HEK293 (cell line): Measurements from ENCODE around the gene SRPX.

Experiments used
- CTCF ChIA-PET: fragments of 350-600 bp; formaldehyde crosslinking; extraction: SDS; loops from one replicate; lab custom pipeline; 2021; ENCODE audit warnings: antibody characterized with exemption; lab: Yijun Ruan, JAX
- POLR2A ChIA-PET: fragments of 300-600 bp; formaldehyde crosslinking; extraction: SDS; loops from one replicate; lab custom pipeline; 2020; ENCODE audit warnings: antibody characterized with exemption, inconsistent platforms; lab: Yijun Ruan, JAX
- H3K27ac ChIP-seq: fragments of 200-500 bp; sonication (Bioruptor generic); 2 replicates; pipeline ENCODE4 v1.5.1; 2014; ENCODE audit warnings: low read depth, low read length, control low read depth, inconsistent platforms; ENCODE audit errors: extremely low read depth
- H3K36me3 ChIP-seq, 2 experiments: fragments of 200-500 bp in 1 of 2; sonication (Bioruptor generic) in 1 of 2; 1 replicate in 1 of 2; 2 replicates in 1 of 2; pipeline ENCODE4 v1.5.1; 2014 to 2017; ENCODE audit warnings: inconsistent platforms in 2 of 2, low read length in 2 of 2; ENCODE audit not compliant: control insufficient read depth in 2 of 2, insufficient read depth in 1 of 2
- H3K4me1 ChIP-seq: fragments of 200-500 bp; sonication (Bioruptor generic); 2 replicates; pipeline ENCODE4 v1.5.1; 2014; ENCODE audit warnings: mild to moderate bottlenecking, low read length, inconsistent platforms; ENCODE audit not compliant: control insufficient read depth, insufficient read depth
- H3K4me3 ChIP-seq: 2 replicates; pipeline ENCODE4 v1.5.1; 2011; ENCODE audit warnings: low read depth, mild to moderate bottlenecking, control low read depth, low read length, moderate library complexity
- H3K9me3 ChIP-seq: fragments of 200-500 bp; sonication (Bioruptor generic); 2 replicates; pipeline ENCODE4 v1.5.1; 2014; ENCODE audit warnings: low read depth, low read length, inconsistent platforms; ENCODE audit not compliant: control insufficient read depth, insufficient read depth
- ZBTB8A ChIP-seq: fragments of 450-650 bp; formaldehyde crosslinking; IDR thresholded peaks from 2 replicates; pipeline ENCODE4 v1.5.1; 2016; ENCODE audit warnings: missing biosample characterization, missing genetic modification characterization
- ZNF133 ChIP-seq: fragments of 450-650 bp; formaldehyde crosslinking; IDR thresholded peaks from 2 replicates; pipeline ENCODE4 v1.5.1; 2016; ENCODE audit warnings: missing biosample characterization, missing genetic modification characterization
- ZNF146 ChIP-seq: fragments of 450-650 bp; formaldehyde crosslinking; IDR thresholded peaks from 2 replicates; pipeline ENCODE4 v1.5.1; 2016; ENCODE audit warnings: missing biosample characterization, missing genetic modification characterization
- ZNF155 ChIP-seq: fragments of 450-650 bp; formaldehyde crosslinking; IDR thresholded peaks from 2 replicates; pipeline ENCODE4 v1.5.1; 2016; ENCODE audit warnings: missing biosample characterization, missing genetic modification characterization
- ZNF157 ChIP-seq: fragments of 450-650 bp; formaldehyde crosslinking; IDR thresholded peaks from 2 replicates; pipeline ENCODE4 v1.5.1; 2016; ENCODE audit warnings: missing biosample characterization, missing genetic modification characterization
- ZNF202 ChIP-seq: fragments of 450-650 bp; formaldehyde crosslinking; IDR thresholded peaks from 2 replicates; pipeline ENCODE4 v1.5.1; 2016; ENCODE audit warnings: missing biosample characterization, missing genetic modification characterization, borderline replicate concordance
- ZNF394 ChIP-seq: fragments of 450-650 bp; formaldehyde crosslinking; IDR thresholded peaks from 2 replicates; pipeline ENCODE4 v1.5.1; 2016; ENCODE audit warnings: missing biosample characterization, missing genetic modification characterization, mild to moderate bottlenecking, moderate library complexity, borderline replicate concordance
- ZNF416 ChIP-seq: fragments of 450-650 bp; formaldehyde crosslinking; IDR thresholded peaks from 2 replicates; pipeline ENCODE4 v1.5.1; 2016; ENCODE audit warnings: missing biosample characterization, missing genetic modification characterization
- ZNF48 ChIP-seq: fragments of 450-650 bp; formaldehyde crosslinking; IDR thresholded peaks from 2 replicates; pipeline ENCODE4 v1.5.1; 2016; ENCODE audit warnings: missing biosample characterization, missing genetic modification characterization
- ZNF530 ChIP-seq: fragments of 450-650 bp; formaldehyde crosslinking; IDR thresholded peaks from 2 replicates; pipeline ENCODE4 v1.5.1; 2016; ENCODE audit warnings: low read depth, missing biosample characterization, missing genetic modification characterization
- ZNF585B ChIP-seq: fragments of 450-650 bp; formaldehyde crosslinking; IDR thresholded peaks from 2 replicates; pipeline ENCODE4 v1.5.1; 2016; ENCODE audit warnings: missing biosample characterization, missing genetic modification characterization
- ZNF654 ChIP-seq: fragments of 450-650 bp; formaldehyde crosslinking; IDR thresholded peaks from 2 replicates; pipeline ENCODE4 v1.5.1; 2016; ENCODE audit warnings: low read depth, missing biosample characterization, missing genetic modification characterization
- ZNF677 ChIP-seq: fragments of 450-650 bp; IDR thresholded peaks from 2 replicates; pipeline ENCODE4 v1.5.0; 2018; ENCODE audit warnings: missing biosample characterization, mild to moderate bottlenecking, missing genetic modification characterization, moderate library complexity
- ZNF791 ChIP-seq: fragments of 450-650 bp; formaldehyde crosslinking; IDR thresholded peaks from 2 replicates; pipeline ENCODE4 v1.5.1; 2016; ENCODE audit warnings: missing biosample characterization, missing genetic modification characterization
- ZXDB ChIP-seq: fragments of 450-650 bp; formaldehyde crosslinking; IDR thresholded peaks from 2 replicates; pipeline ENCODE4 v1.5.1; 2016; ENCODE audit warnings: missing biosample characterization, missing genetic modification characterization
- TF ChIP-seq, protein P1 (sequence below): fragments of 450-650 bp; IDR thresholded peaks from 2 replicates; pipeline ENCODE4 v1.5.1; 2018; ENCODE audit warnings: missing biosample characterization, mild to moderate bottlenecking, missing genetic modification characterization
- TF ChIP-seq, protein P2 (sequence below): fragments of 450-650 bp; formaldehyde crosslinking; IDR thresholded peaks from 2 replicates; pipeline ENCODE4; 2016; ENCODE audit warnings: missing biosample characterization, missing genetic modification characterization
- TF ChIP-seq, protein P3 (sequence below): fragments of 450-650 bp; formaldehyde crosslinking; IDR thresholded peaks from 2 replicates; pipeline ENCODE4 v1.5.1; 2016; ENCODE audit warnings: missing biosample characterization, missing genetic modification characterization
- TF ChIP-seq, protein P4 (sequence below): fragments of 450-650 bp; formaldehyde crosslinking; IDR thresholded peaks from 2 replicates; pipeline ENCODE4 v1.5.1; 2016; ENCODE audit warnings: missing biosample characterization, missing genetic modification characterization
- TF ChIP-seq, protein P5 (sequence below): fragments of 450-650 bp; formaldehyde crosslinking; IDR thresholded peaks from 2 replicates; pipeline ENCODE4 v1.5.1; 2017; ENCODE audit warnings: missing biosample characterization, missing genetic modification characterization

SRPX gene

DNA sequence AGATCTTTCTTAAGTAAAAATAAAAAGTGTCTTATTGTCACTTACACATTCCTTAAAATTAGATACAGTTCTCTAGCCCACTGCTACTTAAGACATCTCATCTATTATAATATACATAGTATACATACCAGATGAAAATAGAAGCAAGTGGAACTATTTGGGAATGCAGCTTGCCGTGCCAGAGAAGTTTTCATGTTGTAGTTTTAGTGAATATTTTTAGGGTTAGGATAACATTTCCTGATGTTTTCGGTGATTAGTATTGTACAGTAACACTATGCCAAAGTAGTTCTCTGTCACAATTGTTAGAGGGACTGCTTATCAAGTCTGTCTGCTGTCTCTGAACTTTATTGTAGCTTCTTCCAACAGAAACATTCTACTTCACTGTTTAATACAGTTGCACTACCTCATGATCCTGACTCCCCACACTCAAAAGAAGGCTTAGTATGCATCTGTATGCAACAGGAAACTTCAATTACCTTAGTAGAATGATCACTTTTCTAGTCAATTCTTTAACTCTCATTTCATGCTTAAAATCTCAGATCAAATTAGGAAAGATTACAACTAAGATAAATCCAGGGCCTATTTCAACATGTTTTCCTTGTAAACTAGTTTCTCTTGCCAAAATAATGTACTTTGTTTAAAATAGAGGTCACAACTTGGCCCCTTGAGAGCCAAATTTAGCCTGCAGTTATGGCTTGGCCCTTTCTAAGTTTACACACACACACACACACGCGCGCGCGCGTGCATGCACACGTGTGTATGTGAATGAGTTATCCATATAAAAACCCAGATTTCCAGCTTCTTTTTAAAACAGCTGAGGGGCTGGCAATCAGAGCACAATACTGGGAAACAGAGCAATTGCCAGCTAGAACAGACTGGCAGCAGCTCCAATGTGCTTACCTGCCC is 42.3 kb upstream of the SRPX start:
- TF ChIP-seq, protein P1, sequence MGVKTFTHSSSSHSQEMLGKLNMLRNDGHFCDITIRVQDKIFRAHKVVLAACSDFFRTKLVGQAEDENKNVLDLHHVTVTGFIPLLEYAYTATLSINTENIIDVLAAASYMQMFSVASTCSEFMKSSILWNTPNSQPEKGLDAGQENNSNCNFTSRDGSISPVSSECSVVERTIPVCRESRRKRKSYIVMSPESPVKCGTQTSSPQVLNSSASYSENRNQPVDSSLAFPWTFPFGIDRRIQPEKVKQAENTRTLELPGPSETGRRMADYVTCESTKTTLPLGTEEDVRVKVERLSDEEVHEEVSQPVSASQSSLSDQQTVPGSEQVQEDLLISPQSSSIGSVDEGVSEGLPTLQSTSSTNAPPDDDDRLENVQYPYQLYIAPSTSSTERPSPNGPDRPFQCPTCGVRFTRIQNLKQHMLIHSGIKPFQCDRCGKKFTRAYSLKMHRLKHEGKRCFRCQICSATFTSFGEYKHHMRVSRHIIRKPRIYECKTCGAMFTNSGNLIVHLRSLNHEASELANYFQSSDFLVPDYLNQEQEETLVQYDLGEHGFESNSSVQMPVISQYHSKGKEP (tag by site-specific recombination) = no peak
- TF ChIP-seq ZNF416 = no peak
- no peak for TF ChIP-seq ZNF585B (tag by site-specific recombination)
- no peak for TF ChIP-seq ZBTB8A
- no peak for TF ChIP-seq ZNF155 (tag by site-specific recombination)
- TF ChIP-seq ZNF791 = no peak
- TF ChIP-seq, protein P2, sequence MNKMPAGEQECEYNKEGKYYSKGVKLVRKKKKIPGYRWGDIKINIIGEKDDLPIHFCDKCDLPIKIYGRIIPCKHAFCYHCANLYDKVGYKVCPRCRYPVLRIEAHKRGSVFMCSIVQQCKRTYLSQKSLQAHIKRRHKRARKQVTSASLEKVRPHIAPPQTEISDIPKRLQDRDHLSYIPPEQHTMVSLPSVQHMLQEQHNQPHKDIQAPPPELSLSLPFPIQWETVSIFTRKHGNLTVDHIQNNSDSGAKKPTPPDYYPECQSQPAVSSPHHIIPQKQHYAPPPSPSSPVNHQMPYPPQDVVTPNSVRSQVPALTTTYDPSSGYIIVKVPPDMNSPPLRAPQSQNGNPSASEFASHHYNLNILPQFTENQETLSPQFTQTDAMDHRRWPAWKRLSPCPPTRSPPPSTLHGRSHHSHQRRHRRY (tag by site-specific recombination) = no peak
- no peak for TF ChIP-seq ZNF133 (tag by site-specific recombination)
- no peak for TF ChIP-seq ZXDB
- no peak for TF ChIP-seq ZNF530
- no peak for TF ChIP-seq ZNF202
- no peak for TF ChIP-seq ZNF48 (tag by site-specific recombination)
- TF ChIP-seq, protein P3, sequence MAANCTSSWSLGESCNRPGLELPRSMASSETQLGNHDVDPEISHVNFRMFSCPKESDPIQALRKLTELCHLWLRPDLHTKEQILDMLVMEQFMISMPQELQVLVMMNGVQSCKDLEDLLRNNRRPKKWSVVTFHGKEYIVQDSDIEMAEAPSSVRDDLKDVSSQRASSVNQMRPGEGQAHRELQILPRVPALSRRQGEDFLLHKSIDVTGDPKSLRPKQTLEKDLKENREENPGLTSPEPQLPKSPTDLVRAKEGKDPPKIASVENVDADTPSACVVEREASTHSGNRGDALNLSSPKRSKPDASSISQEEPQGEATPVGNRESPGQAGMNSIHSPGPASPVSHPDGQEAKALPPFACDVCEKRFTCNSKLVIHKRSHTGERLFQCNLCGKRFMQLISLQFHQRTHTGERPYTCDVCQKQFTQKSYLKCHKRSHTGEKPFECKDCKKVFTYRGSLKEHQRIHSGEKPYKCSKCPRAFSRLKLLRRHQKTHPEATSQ = no peak
- TF ChIP-seq, protein P4, sequence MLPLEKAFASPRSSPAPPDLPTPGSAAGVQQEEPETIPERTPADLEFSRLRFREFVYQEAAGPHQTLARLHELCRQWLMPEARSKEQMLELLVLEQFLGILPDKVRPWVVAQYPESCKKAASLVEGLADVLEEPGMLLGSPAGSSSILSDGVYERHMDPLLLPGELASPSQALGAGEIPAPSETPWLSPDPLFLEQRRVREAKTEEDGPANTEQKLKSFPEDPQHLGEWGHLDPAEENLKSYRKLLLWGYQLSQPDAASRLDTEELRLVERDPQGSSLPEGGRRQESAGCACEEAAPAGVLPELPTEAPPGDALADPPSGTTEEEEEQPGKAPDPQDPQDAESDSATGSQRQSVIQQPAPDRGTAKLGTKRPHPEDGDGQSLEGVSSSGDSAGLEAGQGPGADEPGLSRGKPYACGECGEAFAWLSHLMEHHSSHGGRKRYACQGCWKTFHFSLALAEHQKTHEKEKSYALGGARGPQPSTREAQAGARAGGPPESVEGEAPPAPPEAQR = no peak
- TF ChIP-seq, protein P5, sequence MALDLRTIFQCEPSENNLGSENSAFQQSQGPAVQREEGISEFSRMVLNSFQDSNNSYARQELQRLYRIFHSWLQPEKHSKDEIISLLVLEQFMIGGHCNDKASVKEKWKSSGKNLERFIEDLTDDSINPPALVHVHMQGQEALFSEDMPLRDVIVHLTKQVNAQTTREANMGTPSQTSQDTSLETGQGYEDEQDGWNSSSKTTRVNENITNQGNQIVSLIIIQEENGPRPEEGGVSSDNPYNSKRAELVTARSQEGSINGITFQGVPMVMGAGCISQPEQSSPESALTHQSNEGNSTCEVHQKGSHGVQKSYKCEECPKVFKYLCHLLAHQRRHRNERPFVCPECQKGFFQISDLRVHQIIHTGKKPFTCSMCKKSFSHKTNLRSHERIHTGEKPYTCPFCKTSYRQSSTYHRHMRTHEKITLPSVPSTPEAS = no peak
- no peak for TF ChIP-seq ZNF146 (tag by site-specific recombination)
- TF ChIP-seq ZNF394 (tag by site-specific recombination) = no peak
- TF ChIP-seq ZNF157 (tag by site-specific recombination) = no peak
- TF ChIP-seq, all 188 proteins: peak for 0
- Histone ChIP-seq H3K9me3 (no peaks in the 10 kb centered on the region), H3K36me3 (no peaks in the 10 kb centered on the region), H3K4me3 (no peak overlapping the region), H3K4me1 (no peaks in the 10 kb centered on the region), H3K27ac (no peak overlapping the region)
- CTCF ChIA-PET = interaction anchor here (0.7 to 3.1 kb wide), 3 partner anchors 13 to 99 kb away, joined by 3 to 25 read pairs (median 5); partner anchors contain the start of gene RPGR
- POLR2A ChIA-PET = no interaction called here

DNA sequence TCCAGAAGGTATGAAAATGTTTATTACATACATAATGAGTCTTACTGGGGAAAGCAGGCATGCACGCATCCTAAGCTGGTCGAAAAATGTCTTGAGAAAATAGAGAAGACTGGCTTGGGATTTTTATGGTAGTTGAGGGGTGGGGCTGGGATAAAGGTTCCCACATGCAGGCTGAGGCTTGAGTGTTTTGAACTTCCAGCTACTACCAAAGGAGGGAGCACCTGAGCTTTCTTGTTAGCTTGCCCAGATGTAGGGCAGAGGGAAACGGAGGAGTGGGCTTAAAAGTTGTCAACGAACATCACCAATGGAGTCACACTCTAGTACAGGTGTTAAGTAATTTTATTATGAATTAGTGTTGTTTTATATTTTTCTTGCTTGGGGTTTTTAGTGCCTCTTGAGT is 39.6 kb upstream of the SRPX start:
- Histone ChIP-seq H3K4me3 (no peak overlapping the region), H3K4me1 (no peaks in the 10 kb centered on the region), H3K27ac (no peak overlapping the region), H3K9me3 (no peaks in the 10 kb centered on the region), H3K36me3 (no peaks in the 10 kb centered on the region)
- ChIA-PET POLR2A (no interaction called here), CTCF (interaction anchor here (0.7 to 3.1 kb wide), 14 partner anchors 9 to 610 kb away, joined by 3 to 25 read pairs (median 5); partner anchors contain the start of genes RPGR and SRPX)
- TF ChIP-seq ZNF677 = no peak
- TF ChIP-seq ZNF654 (tag by site-specific recombination) = peak; percentile 34
